Occipital lobe (tissue), 2 donors: ENCODE measurements around the gene SRSF12. TPM values are rescaled to one million over a fixed set of nuclear protein-coding genes. Genes with fewer than 3 reads are reported as not detected.
"Not testable (repeated sequence)": the region's sequence is repeated elsewhere in the genome, so short reads cannot be mapped to it uniquely, and the experiment has no call there.

ENCODE experiments used
- DNase-seq: peaks from one replicate; lab custom pipeline; 2025; lab: John Stamatoyannopoulos, UW
- total RNA-seq: library from RNA; depleted of rRNA; stranded (reverse); fragments of >200 nt; gene quantifications from one replicate; pipeline ENCODE4 v1.2.3, GENCODE V29; 2014

The SRSF12 gene
- total RNA-seq, 1 donor from 2014 or later = 34.9 TPM

DNA sequence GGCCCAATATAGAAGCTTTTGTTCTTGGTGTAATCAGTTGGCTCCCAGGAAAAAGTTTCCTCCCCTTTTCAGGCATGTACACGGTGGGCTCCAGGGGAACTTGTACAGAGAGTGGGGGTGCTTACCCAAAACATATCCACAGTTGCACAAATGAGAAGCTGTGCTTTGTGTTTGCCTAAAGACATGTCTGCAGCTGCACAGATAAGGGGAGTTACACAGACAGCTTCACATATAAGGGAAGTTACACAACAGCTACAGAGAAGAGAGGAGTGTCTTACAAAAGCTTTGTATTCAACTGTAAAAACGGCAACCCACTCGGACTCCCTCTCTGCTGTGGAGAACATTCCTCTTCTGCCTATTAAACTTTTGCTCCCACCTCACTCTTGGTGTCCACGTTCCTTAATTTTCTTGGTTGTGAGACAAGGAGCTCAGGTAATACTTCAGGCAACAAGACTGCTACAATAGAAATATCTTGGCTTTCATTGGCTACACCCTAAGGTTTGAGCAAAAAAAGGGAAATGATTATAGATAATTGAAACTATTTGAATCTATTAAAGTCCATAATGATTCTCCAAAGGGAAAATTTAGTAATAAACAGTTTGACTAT lies 44.8 kb downstream of the SRSF12 start:
- DNase-seq = no peak

DNA sequence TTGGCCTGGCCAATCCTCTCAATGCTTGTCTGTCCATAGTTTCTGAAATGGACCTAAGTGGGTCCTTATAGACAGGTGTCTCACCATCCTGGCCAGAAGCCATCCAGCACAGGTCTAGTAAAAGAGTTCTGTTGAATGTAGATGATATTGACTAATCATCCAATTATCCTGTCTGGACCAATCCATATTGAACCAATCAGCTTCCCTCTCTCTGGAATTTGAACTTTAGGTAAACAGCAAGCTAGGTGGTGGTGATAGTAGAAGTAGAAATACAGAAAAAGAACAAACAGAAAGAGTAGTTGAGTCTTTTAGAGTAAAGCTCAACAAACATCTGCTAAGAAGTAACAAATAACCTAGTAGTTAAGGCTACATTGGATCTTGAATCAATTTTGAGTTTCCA lies 46.8 kb downstream of the SRSF12 start:
- DNase-seq = no peak

DNA sequence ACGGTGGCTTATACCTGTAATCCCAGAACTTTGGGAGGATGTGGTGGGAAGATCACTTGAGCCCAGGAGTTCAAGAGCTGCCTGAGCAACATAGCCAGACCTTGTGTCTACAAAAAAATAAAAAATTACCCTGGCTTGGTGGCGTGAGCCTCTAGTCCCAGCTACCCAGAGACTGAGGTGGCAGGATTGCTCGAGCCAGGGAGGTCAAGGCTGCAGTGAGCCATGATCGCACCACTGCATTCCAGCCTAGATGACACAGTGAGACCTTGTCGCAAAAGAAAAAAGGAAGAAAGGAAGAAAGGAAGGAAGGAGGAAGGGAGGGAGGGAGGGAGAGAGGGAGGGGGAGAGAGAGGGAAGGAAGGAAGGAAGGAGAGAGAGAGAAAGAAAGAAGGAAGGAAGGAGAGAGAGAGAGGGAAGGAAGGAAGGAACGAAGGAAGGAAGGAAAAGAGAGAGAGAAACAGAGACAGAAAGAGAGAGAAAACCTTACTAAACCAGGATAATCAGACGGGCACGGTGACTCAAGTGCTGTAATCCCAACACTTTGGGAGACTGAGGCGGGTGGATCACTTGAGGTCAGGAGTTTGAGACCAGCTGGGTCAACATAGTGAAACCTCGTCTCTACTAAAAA lies 48.2 kb downstream of the SRSF12 start:
- no peak for DNase-seq

DNA sequence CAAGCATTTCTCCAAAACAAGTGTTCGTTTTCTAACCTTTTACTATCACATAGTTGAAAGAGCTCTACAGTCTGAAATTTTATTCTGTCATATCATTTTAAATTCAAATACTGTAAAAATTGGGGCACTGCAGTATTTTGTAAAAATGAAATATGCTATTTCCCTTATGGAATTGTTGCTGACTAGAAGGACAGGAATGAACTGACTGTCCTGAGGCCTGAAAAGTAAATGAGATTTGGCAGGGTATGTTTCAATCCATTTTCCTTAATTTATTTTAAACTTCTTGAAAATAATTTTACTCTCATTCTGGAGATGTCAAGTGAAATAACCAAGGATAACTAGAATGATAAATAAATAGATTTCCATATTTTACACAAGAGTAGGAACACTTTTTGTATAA lies 49.2 kb downstream of the SRSF12 start:
- DNase-seq = no peak

DNA sequence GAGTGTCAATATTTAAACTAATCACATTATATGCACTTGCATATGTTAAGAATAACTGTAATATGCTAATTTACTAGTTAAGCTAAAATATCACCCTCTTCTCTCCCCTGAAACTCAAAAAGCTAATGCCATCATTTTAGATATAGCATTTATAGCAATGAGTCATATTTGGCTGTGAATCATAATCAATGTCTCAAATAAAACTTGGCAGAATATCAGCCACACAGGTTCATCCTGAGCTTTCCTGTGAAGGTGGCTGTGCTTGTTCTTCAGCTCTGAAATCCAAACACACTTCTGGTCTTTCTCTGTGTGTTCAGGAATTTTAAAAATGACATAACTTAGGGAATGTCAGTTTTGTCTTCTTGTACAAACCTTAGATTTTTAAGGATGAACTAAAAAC lies 50.1 kb downstream of the SRSF12 start:
- DNase-seq = no peak

DNA sequence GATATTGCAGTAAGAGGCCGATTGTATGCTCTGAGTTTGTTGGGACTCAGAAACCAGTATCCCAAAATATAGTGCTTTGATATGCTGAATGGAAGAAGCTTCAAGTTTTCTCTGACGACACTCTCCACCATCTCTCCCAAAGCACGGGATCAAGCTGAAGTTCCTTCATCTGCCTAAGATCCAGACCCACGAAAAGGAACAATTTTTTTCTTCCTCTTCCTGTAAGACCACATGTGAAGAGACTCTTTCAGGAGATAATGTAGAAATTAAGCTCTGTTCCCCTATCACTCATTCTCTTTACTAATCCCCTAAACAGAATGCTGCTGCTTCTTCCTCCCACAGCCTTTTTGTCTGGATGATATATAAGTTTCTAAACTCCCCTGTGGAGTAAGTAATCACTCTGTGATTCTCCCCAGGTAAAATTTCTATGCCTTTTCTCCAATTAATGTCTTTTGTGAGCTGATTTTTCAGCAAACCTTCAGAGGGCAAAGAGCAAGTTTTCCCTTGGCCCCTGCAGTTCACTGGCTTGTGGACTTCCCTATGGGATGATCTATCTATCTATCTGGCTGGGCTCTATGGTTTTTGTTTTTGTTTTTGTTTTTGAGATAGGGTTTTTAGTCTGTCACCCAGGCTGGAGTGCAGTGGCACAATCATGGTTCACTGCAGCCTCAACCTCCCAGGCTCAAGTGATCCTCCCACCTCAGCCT lies 50.8 kb downstream of the SRSF12 start:
- DNase-seq = no peak

DNA sequence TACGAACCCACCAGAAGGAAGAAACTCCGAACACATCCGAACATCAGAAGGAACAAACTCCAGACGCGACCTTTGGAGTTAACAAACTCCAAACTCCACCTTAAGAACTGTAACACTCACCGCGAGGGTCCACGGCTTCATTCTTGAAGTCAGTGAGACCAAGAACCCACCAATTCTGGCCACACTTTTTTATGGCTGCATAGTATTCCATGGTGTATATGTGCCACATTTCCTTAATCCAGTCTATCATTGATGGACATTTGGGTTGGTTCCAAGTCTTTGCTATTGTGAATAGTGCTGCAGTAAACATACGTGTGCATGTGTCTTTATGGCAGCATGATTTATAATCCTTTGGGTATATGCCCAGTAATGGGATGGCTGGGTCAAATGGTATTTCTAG lies 51.8 kb downstream of the SRSF12 start:
- DNase-seq = not testable (repeated sequence)

DNA sequence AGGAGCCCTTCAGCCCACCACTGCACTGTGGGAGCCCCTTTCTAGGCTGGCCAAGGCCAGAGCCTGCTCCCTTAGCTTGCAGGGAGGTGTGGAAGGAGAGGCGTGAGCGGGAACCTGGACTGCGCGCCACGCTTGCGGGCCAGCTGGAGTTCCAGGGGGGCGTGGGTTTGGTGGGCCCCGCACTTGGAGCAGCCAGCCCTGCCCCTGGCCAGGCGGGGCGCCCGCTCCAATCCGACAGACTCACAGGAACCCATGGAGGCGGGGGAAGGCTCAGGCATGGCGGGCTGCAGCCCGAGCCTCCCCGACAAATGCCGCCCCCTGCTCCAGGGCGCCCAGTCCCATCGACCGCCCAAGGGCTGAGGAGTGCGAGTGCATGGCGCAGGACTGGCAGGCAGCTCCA lies 52.9 kb downstream of the SRSF12 start:
- DNase-seq = not testable (repeated sequence)

DNA sequence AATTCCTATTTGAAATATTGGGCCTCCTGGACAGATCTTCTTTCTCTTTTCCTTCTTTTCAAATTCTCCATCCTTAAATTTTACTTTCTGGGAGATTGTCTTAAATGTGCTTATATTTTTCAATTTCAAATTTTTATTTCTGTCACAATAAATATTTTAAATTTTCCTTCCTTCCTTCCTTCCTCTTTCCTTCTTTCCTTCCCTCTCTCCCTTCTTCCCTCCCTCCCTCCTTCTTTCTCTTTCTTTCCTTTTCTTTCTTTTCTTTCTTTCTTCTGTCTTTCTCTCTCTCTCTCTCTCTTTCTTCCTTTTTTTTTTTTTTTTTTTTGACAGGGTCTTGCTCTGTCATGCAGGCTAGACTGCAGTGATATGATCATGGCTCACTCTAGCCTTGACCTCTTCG lies 54.0 kb downstream of the SRSF12 start:
- no peak for DNase-seq

DNA sequence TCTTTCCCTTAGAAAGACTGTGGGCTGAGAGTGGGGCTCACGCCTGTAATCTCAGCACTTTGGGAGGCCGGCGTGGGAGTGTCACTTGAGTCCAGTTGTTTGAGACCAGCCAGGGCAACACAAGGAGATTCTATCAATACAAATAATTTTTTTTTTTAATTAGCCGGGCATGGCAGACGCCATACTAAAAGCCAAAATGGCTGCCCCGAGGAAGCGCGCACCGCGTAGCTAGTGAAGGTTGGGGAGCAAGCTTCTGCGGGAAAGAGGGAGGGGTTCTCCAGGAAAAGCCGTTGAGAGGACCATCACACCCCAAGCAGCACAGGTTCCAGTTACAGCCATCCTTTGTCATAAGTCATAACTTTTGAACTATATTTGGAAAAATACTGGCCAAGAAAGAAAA lies 58.6 kb downstream of the SRSF12 start:
- DNase-seq = no peak

DNA sequence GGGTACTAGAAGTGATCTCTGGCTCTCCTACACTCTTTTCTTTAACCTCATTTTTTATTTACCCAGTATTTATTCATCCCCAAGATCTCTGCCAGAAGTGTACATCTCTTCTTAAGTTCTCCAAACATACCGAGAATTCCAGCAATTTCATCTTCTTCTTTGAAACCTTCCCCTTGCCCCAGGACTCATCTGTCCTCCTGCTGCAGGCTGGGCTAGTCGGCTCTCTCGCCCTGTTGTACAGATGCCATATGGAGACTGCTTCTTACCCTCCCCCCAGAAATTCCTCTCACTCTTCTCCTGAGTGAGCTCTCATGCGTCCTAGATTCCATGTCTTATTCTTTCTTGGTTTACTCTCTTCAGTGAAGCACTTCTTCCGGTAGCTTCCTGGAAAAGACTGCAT lies 59.2 kb downstream of the SRSF12 start:
- no peak for DNase-seq

DNA sequence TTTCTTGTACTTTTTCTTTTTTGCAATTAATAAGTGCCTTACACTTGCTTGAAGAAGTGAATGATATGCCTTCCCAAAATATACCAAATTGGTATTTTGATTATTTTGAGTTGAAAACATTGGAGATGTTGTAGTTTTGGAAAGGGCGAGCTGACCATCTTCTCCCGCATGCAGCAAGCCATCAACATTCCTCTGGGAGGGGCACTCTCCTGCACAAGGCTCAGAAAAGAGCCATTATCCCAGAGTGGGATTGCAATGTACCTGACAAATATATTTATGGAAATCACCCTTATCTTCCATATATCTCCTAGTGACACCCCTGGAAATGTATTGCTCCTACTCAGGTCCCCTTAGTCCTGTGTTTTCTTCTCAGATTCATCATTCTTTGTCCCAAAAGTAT lies 60.1 kb downstream of the SRSF12 start:
- no peak for DNase-seq

DNA sequence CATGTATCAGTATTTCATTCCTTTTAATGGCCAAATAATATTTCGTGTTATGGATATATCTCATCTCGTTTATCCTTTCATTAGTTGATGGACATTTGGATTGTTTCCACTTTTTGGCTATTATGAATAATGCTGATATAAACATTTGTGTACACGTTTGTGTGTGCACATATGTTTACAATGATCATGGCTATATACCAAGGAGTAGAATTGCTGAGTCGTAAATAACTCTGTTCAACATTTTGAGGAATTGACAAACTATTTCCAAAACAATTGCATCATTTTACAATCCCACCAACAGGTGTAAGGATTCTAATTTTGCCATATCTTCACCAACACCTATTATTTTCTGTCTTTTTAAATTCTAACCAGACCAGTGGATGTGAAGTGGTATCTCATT lies 63.7 kb downstream of the SRSF12 start:
- DNase-seq = no peak

DNA sequence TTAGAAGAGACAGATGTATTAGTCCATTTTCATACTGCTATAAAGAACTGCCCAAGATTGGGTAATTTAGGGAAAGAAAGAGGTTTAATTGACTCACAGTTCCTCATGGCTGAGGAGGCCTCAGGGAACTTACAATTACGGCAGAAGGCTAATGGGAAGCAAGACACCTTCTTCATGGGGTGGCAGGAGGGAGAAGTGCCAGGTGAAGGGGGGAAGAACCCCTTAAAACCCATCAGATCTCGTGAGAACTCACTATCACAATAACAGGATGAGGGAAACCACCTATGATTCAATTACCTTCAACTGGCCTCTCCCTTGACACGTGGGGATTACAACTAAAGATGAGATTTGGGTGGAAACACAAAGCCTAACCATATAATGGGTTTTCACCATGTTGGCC lies 66.2 kb downstream of the SRSF12 start:
- no peak for DNase-seq

DNA sequence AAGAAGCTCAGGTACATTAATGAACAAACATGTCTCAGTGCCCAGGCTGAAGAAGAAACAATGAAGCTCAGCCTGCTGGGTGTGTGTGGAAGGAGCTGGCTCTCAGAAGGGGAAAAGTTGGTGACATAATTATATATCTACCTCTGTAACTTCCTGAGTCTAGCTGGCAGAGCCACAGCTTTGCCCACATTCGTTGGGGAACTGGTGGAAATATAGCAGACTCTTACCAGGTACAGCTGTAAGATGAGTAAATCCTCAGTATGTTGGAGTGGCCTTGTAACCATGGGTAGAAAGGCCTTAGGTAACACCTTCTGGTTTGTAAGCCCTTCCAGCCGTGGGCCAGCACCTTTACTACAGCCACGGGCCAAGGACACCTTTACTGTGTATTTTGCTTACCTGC lies 67.2 kb downstream of the SRSF12 start:
- DNase-seq = no peak

DNA sequence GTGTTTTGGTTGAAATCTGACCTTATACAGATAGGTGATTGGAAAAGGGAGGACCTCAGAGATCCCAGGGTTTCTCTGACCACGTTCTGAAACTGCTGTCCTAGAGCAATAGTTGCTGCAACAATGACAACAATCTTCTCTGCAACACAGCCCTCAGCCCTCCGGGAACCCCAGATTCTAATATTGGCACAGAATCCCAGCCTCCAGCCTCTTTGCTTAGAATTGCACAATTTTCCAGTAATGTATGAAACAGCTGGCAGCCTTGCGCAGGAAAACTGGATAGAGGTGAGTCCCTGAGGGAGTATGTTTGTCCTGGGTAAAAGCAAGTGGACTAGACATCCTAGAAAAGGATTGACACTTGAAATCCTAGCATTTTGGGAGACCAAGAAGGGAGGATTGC lies 67.7 kb downstream of the SRSF12 start:
- no peak for DNase-seq

DNA sequence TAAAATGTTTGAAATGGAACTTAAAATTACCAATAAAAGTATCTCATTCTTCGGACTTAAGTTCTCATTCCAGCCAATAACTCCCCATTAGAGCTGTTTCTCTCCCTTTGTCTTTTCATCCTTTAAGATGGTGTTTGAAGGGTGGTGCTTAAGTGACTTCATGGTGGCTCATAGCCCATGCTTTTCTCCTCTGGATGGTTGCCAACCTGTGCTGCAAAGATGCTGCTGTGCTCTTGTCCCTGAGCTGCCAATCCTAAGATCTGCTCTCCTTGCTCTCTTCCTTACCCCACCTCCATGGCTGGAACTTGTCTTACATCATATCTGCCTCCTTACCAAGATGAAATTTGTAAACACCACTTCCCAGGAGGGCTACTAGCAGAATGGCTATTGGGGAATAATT lies 68.9 kb downstream of the SRSF12 start:
- DNase-seq = no peak

DNA sequence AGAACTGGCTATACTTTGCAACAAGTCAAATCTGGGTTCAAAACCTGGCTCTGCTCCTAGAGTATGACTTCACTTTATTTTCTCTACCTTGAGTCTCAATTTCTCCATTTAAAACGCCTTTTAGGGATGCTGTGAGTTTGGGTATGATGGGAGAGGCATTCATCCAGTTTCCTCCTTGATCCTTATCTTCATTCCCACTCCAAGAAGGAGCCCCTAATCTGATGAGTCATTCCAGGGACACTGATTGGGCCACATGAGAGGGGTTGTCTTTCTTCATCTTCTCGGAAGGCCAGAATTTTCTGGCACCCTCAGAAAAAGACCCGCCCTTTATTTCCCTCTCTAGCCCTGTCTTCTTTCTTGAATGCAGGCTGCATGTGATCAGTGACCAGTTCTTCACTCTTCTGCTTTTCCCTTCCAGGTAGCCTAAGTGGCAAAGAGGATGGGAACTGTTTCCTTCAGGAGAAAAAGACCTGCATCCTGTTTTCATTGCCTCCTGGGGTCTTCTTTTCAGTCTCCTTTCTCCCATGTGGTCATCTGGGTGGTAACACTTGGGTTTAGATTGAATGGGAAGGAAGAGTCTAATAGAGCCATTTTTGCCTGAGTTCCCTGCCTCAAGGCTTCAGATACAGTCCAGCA lies 69.5 kb downstream of the SRSF12 start:
- no peak for DNase-seq

DNA sequence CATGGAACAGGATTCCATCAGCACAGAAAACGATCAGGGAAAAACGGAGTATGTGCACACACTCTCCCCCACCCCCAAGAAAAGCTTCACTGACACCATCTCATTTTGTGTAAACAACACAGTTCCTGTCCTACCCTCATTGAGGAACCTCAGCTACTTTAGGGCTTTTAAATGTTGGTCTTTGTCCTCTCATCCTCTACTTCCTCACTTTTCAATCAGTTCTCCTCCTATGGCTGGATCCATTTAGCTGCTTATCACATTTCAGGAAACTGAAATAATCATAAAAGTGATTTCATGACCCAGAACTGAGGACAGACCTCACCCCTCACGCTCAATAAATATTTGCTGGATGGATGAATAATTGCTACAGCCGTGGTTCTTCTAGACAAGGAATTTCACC lies 70.4 kb downstream of the SRSF12 start:
- no peak for DNase-seq
